Testis (tissue), 2 donors: ENCODE results near the gene SPATA13.

Experiments
- POLR2A ChIP-seq: fragments of 450-650 bp; IDR thresholded peaks from one replicate; pipeline ENCODE4 v1.6.1; 2017; ENCODE audit warnings: antibody characterized with exemption, mild to moderate bottlenecking, moderate library complexity
- TF ChIP-seq, protein P1 (sequence below), 3 experiments: fragments of 450-650 bp in 2 of 3; fragments of 200-600 bp in 1 of 3; sonication (generic) in 1 of 3; IDR thresholded peaks; one replicate each; pipeline ENCODE4 v1.5.1; 2016 to 2019; ENCODE audit warnings: antibody characterized with exemption in 3 of 3, mild to moderate bottlenecking in 2 of 3, moderate library complexity in 1 of 3

DNA sequence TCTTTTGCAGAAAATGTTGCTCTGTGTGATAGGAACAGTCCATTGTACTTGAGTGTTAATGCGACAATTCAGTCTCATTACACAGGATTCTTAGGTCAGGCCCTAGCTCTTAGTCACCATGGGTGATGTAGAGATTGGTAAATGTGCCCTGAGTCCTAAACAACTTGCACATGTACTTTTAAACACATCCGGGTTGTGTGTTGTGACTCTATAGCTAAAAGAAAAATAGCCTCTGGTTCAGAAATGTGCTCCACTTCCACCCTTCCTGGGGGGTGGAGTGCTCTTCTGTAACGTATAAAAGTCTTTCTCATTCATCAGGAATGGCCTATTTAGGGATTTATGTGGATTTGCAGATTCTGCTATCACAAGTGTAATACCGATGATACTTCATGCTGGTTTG lies 5.2 kb downstream of the SPATA13 start:
- TF ChIP-seq, protein P1, sequence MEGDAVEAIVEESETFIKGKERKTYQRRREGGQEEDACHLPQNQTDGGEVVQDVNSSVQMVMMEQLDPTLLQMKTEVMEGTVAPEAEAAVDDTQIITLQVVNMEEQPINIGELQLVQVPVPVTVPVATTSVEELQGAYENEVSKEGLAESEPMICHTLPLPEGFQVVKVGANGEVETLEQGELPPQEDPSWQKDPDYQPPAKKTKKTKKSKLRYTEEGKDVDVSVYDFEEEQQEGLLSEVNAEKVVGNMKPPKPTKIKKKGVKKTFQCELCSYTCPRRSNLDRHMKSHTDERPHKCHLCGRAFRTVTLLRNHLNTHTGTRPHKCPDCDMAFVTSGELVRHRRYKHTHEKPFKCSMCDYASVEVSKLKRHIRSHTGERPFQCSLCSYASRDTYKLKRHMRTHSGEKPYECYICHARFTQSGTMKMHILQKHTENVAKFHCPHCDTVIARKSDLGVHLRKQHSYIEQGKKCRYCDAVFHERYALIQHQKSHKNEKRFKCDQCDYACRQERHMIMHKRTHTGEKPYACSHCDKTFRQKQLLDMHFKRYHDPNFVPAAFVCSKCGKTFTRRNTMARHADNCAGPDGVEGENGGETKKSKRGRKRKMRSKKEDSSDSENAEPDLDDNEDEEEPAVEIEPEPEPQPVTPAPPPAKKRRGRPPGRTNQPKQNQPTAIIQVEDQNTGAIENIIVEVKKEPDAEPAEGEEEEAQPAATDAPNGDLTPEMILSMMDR (IDR thresholded peaks at IDR 0.05), result no peak
- TF ChIP-seq POLR2A, result no peak
